HG03378 (cell line): ENCODE measurements around the gene PDZD2.

Source experiments
- ATAC-seq: cut with Tn5 transposase; IDR thresholded peaks from one replicate; pipeline ENCODE4 v1.9.1; 2021; ENCODE audit warnings: mild to moderate bottlenecking, moderate library complexity; ENCODE audit not compliant: unreplicated experiment

PDZD2 gene

GRCh38 chr5:31911291-31912265 lies 272.6 kb downstream of the PDZD2 start:
- no peak for ATAC-seq

DNA sequence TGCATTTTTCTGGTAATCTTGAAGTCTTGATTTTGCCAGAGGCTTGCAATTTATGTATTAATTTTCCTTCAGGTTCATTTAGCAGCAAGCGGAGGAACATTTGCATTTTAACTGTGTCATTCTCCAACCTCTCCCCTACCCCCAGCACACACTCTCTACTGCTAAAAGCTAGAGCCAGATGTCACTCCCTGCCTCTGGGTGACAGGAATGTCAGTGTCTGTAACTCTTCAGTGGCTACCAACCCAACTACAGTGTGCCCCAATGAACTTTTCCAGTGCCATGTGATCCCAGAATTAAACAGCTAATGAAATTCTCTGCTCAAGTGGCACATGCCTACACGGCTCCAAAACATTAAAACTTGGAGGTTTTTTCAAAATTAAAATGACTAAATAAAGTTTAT lies 274.9 kb downstream of the PDZD2 start:
- no peak for ATAC-seq

DNA sequence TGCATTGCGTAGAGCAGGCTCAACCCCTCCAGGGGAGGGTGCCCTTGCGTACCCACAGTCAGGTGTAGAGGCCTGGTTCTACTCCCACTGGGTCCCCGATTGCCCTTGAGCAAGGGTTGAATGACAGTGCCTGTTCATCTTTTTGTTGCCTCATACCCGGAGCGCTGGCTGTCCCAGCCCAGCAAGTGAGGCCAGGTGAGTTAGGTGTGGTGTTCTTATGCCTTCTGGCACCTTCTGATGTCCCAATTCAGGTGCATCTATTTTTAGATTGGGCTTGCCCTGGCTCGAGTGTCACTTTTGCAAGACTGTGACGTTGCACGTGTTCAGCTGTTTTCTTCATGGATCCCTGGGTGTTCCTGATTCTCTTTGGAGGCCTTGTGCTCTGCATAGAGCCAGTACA lies 277.4 kb downstream of the PDZD2 start:
- no peak for ATAC-seq

- no peak for ATAC-seq
Observed at GRCh38 chr5:31918739-31919138, 279.8 kb downstream of the PDZD2 start.

DNA sequence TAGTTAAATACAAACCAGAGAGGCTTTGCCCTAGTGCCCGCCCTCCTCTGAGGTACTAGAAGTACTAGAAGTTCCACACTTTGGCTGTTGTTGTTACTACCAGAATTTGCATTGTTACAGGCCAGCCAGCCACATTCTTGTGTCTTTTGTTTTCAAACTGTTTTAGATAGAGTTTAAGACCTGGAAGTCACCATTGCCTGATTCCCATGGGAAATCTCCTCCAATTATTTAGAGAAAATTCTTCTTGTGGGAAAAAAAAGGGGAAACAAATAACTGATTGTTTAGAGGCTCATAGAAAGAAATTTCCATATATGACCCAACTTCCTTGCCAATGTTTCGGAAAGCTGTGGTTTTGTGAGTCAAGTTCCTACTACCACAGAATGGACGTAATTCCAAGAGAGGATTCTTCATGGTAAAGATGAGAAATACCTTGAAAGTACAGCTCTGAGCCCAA lies 282.9 kb downstream of the PDZD2 start:
- ATAC-seq, result no peak

- ATAC-seq, result no peak
Observed at GRCh38 chr5:31924005-31924404, 285.1 kb downstream of the PDZD2 start.

- ATAC-seq, result no peak
Observed at GRCh38 chr5:31931874-31932273, 292.9 kb downstream of the PDZD2 start.

GRCh38 chr5:31934156-31934555 lies 295.2 kb downstream of the PDZD2 start:
- ATAC-seq, result no peak

- no peak for ATAC-seq
Observed at GRCh38 chr5:31935496-31936369, 296.8 kb downstream of the PDZD2 start.

- ATAC-seq, result no peak
Observed at GRCh38 chr5:31936683-31937082, 297.8 kb downstream of the PDZD2 start.

DNA sequence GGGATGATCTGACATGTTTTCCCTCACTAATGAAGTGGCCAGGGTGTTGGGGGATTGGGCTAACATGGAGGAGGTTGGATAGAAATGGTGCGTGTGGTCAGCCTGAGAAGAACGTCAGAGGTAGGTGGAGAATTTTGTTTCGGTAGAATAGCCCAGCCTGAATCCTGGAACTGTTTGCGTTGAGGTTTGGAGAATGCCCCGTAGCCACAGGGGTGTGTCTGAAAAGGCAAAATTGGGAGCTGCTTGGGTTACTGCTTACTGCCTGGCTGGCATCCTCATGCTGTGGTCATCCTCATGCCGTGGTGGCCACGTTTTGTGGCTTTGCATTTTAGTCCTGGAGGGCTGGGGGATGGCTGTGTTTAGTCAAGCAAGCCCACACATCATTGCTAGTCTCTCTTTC lies 298.3 kb downstream of the PDZD2 start:
- ATAC-seq, result no peak

GRCh38 chr5:31937703-31938102 lies 298.8 kb downstream of the PDZD2 start:
- no peak for ATAC-seq

- ATAC-seq, result no peak
Observed at GRCh38 chr5:31939151-31939550, 300.2 kb downstream of the PDZD2 start.

GRCh38 chr5:31941151-31941755 lies 302.3 kb downstream of the PDZD2 start:
- ATAC-seq, result no peak

DNA sequence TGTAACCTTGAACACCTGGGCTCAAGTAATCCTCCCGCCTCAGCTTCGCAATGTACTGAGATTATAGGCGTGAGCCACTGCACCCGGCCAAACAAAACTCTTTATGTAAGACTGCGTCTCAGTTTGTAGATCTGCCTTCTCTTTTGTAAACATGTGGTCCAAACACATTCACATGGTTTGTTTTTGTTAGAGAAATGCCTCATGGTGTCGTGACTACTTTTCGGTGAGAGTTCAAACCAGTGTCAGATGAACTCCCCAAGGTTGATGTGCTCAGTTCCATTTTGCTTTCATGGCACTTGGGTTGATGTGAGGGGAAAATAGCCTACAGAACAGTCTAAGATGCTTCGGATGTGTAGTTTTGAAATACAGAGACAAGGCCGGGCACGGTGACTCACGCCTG lies 303.6 kb downstream of the PDZD2 start:
- no peak for ATAC-seq

- no peak for ATAC-seq
Observed at GRCh38 chr5:31944684-31945445, 305.9 kb downstream of the PDZD2 start.

DNA sequence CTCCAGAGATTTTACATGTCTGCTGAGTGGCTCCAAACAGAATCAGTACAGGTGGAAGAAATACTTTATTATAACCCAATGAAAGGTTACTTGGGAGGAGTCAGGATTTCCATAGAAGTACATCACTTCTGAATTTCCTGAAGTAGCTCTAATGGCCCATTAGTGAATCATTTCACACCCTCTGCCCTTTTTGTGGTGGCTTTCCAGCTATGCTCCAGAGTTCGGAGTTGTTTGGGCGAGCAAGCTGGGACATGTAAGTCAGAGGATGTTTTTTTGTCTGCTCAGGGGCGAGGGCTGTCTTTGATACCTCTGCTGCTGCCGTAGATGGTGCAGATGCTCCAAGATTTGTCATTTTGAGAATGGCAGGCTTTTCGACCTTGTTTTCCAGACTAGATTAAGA lies 309.1 kb downstream of the PDZD2 start:
- ATAC-seq, result no peak

- no peak for ATAC-seq
Observed at GRCh38 chr5:31952067-31952466, 313.1 kb downstream of the PDZD2 start.

DNA sequence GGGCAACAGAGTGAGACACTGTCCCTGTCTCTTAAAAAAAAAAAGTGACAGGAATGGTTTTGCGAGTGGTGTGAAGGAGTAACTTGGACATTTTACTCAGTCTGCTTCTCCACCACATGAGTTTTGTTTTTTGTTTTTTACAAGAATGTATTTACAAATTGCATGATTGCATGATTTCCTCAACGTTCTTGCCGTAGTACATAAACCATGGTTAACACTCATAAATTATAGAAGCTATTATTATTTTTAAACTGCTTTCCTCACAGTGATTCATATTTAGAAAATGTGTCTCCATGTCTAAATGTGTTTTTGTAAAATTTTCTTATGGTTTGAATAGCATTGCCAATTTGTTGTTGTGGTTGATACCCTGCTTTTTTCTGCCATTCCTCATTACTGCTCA lies 315.2 kb downstream of the PDZD2 start:
- ATAC-seq, result no peak

GRCh38 chr5:31957151-31957550 lies 318.2 kb downstream of the PDZD2 start:
- ATAC-seq, result no peak

- no peak for ATAC-seq
Observed at GRCh38 chr5:31962351-31962751, 323.4 kb downstream of the PDZD2 start.
